MM.1S (cell line): ENCODE data around the gene SPATA9.

Experiments used
- DNase-seq: peaks from one replicate; pipeline ENCODE4 v3.0.0-alpha.2; 2015
- H2AFZ ChIP-seq: fragments of 300-600 bp; sonication (generic); 2 replicates; pipeline ENCODE4 v1.6.0; 2016; ENCODE audit warnings: antibody characterized with exemption, low read length
- H3F3A ChIP-seq: fragments of 300-600 bp; sonication (generic); 2 replicates; pipeline ENCODE4 v1.6.1; 2016; ENCODE audit warnings: mild to moderate bottlenecking, antibody characterized with exemption, low read length, moderate library complexity, mixed read lengths; ENCODE audit not compliant: insufficient read depth
- H3K27ac ChIP-seq: fragments of 300-600 bp; sonication (generic); 2 replicates; pipeline ENCODE4 v1.5.1; 2016; ENCODE audit warnings: mild to moderate bottlenecking, low read length
- H3K27me3 ChIP-seq: fragments of 300-600 bp; sonication (generic); replicated peaks from 2 replicates; pipeline ENCODE4 v1.6.0; 2016; ENCODE audit warnings: low read length; ENCODE audit not compliant: insufficient read depth
- H3K36me3 ChIP-seq: fragments of 300-600 bp; sonication (generic); replicated peaks from 2 replicates; pipeline ENCODE4 v1.6.1; 2016; ENCODE audit warnings: mild to moderate bottlenecking, low read length, mixed read lengths; ENCODE audit not compliant: insufficient read depth
- H3K4me1 ChIP-seq: fragments of 300-600 bp; sonication (generic); 2 replicates; pipeline ENCODE4 v1.6.1; 2016; ENCODE audit warnings: low read length, mixed read lengths
- H3K4me2 ChIP-seq: fragments of 300-600 bp; sonication (generic); 2 replicates; pipeline ENCODE4 v1.6.0; 2016; ENCODE audit warnings: low read depth, low read length
- H3K4me3 ChIP-seq: fragments of 300-600 bp; sonication (generic); 2 replicates; pipeline ENCODE4 v1.5.1; 2016; ENCODE audit warnings: low read length, mixed read lengths
- H3K79me2 ChIP-seq: fragments of 300-600 bp; sonication (generic); 2 replicates; pipeline ENCODE4 v1.6.1; 2016; ENCODE audit warnings: mixed run types, low read length, mixed read lengths
- H3K9ac ChIP-seq: fragments of 300-600 bp; sonication (generic); 2 replicates; pipeline ENCODE4 v1.6.1; 2016; ENCODE audit warnings: low read length, mixed read lengths
- H3K9me2 ChIP-seq: fragments of 300-600 bp; sonication (generic); replicated peaks from 2 replicates; pipeline ENCODE4 v1.6.1; 2016; ENCODE audit warnings: mild to moderate bottlenecking, low read length, mixed read lengths; ENCODE audit not compliant: insufficient read depth
- H3K9me3 ChIP-seq: fragments of 300-600 bp; sonication (generic); replicated peaks from 2 replicates; pipeline ENCODE4 v1.6.1; 2016; ENCODE audit warnings: mild to moderate bottlenecking, low read length, mixed read lengths; ENCODE audit not compliant: insufficient read depth
- H4K20me1 ChIP-seq: fragments of 300-600 bp; sonication (generic); 2 replicates; pipeline ENCODE4 v1.6.1; 2016; ENCODE audit warnings: mild to moderate bottlenecking, low read length, moderate library complexity, mixed read lengths; ENCODE audit not compliant: insufficient read depth
- EZH2 ChIP-seq: fragments of 300-600 bp; sonication (generic); optimal IDR thresholded peaks from 2 replicates; pipeline ENCODE3; 2017; ENCODE audit warnings: low read depth, mild to moderate bottlenecking, antibody characterized with exemption, low read length, mixed read lengths
- EZH2phosphoT487 ChIP-seq: fragments of 300-600 bp; sonication (generic); IDR thresholded peaks from 2 replicates; pipeline ENCODE4 v1.6.1; 2018; ENCODE audit warnings: antibody characterized with exemption, low read length
- TF ChIP-seq, protein P1 (sequence below): fragments of 300-600 bp; sonication (generic); IDR thresholded peaks from 2 replicates; pipeline ENCODE4 v1.5.1; 2016; ENCODE audit warnings: antibody characterized with exemption, low read length, mixed read lengths

Gene SPATA9

DNA sequence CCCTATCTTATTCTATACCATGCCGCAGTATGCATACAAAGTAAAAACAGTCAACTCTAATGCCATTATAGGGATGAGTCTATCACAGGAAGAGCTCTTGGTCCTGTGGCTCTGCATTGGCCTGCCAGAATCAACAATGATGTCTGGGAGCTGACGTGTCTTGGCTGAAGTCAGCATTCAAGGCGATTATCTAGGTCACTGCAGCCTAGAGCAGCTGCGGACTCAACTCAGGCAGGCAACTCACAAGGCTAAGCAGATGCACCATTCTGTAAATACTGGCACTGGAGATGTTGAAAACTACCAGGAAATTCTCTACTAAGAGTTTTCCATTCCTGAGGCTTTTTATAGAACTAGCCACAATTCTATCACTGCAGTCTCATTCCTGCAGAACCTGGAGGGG is 13.3 kb downstream of the SPATA9 start:
- Histone ChIP-seq H3K9ac (no peak overlapping the region), H4K20me1 (no peaks in the 10 kb centered on the region), H3K79me2 (no peaks in the 10 kb centered on the region), H3K4me2 (no peak overlapping the region), H3K36me3 (no peaks in the 10 kb centered on the region), H3F3A (no peaks in the 10 kb centered on the region), H3K4me1 (0 out of 2 replicates have a peak, but pooled peaks cover 1% of the 10 kb centered on the region), H3K27me3 (no peaks in the 10 kb centered on the region), H3K27ac (no peak overlapping the region), H3K4me3 (no peak overlapping the region), H3K9me3 (no peaks in the 10 kb centered on the region), H3K9me2 (no peaks in the 10 kb centered on the region), H2AFZ (no peak overlapping the region)
- TF ChIP-seq EZH2phosphoT487: no peak
- TF ChIP-seq, protein P1, sequence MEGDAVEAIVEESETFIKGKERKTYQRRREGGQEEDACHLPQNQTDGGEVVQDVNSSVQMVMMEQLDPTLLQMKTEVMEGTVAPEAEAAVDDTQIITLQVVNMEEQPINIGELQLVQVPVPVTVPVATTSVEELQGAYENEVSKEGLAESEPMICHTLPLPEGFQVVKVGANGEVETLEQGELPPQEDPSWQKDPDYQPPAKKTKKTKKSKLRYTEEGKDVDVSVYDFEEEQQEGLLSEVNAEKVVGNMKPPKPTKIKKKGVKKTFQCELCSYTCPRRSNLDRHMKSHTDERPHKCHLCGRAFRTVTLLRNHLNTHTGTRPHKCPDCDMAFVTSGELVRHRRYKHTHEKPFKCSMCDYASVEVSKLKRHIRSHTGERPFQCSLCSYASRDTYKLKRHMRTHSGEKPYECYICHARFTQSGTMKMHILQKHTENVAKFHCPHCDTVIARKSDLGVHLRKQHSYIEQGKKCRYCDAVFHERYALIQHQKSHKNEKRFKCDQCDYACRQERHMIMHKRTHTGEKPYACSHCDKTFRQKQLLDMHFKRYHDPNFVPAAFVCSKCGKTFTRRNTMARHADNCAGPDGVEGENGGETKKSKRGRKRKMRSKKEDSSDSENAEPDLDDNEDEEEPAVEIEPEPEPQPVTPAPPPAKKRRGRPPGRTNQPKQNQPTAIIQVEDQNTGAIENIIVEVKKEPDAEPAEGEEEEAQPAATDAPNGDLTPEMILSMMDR: no peak
- no peak for TF ChIP-seq EZH2
- no peak for DNase-seq

DNA sequence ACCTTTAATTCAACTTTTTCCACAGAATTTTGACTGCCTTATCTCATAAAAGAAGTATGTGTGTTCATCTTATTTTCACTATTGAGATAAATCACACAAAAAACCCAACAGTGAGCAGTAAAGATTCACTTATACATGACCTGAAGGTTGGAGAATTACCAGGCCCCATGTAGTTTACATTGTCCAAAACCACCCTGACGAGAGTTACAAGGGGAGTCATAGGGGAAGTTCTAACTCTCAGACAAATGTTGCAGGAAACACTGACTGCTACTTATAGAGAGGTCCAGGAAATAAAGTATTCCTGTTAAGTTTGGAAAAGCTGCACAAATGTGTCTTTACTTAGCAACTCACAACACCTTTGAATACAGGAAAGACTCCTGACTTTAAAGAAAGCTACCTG is 14.1 kb downstream of the SPATA9 start:
- H3K36me3 ChIP-seq: no peaks in the 10 kb centered on the region
- no peaks in the 10 kb centered on the region for H3K27me3 ChIP-seq
- TF ChIP-seq, protein P1: no peak
- TF ChIP-seq EZH2phosphoT487 (no peak), EZH2 (no peak)
- no peaks in the 10 kb centered on the region for H3K79me2 ChIP-seq
- no peaks in the 10 kb centered on the region for H3K9me3 ChIP-seq
- H3K4me1 ChIP-seq: 0 out of 2 replicates have a peak, but pooled peaks cover 5% of the 10 kb centered on the region
- no peak overlapping the region for H2AFZ ChIP-seq
- H3K9me2 ChIP-seq: no peaks in the 10 kb centered on the region
- H3K4me2 ChIP-seq: no peak overlapping the region
- H3K27ac ChIP-seq: no peak overlapping the region
- H3K9ac ChIP-seq: no peak overlapping the region
- H4K20me1 ChIP-seq: no peaks in the 10 kb centered on the region
- H3F3A ChIP-seq: no peaks in the 10 kb centered on the region
- H3K4me3 ChIP-seq: no peak overlapping the region
- DNase-seq: no peak

DNA sequence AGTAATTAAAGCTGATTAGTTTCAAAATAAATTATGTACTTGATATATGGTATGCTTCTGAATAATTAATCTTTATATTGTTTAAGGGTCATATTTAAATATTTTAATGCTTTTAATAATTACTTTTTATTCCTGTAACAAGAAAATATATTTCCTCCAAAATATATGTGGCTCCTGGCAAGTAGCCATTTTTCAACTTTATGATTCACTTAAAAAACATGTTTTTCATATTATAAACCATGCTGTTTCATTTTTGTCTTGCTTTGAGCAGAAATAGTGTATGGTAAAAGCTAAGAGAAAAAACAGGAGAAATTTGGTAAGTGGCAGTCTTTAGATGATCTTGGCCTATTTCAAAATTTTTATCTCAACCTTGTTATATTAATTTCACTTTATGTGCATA is 14.6 kb downstream of the SPATA9 start:
- DNase-seq: no peak
- no peaks in the 10 kb centered on the region for H3K79me2 ChIP-seq
- H3K9me2 ChIP-seq: no peaks in the 10 kb centered on the region
- no peak overlapping the region for H3K4me3 ChIP-seq
- no peak overlapping the region for H3K27ac ChIP-seq
- no peaks in the 10 kb centered on the region for H3K27me3 ChIP-seq
- no peaks in the 10 kb centered on the region for H3K9me3 ChIP-seq
- H3F3A ChIP-seq: no peaks in the 10 kb centered on the region
- H2AFZ ChIP-seq: no peak overlapping the region
- H4K20me1 ChIP-seq: no peaks in the 10 kb centered on the region
- H3K4me2 ChIP-seq: no peak overlapping the region
- TF ChIP-seq, protein P1: no peak
- TF ChIP-seq EZH2phosphoT487 (no peak), EZH2 (no peak)
- H3K9ac ChIP-seq: no peak overlapping the region
- no peaks in the 10 kb centered on the region for H3K36me3 ChIP-seq
- 0 out of 2 replicates have a peak, but pooled peaks cover 5% of the 10 kb centered on the region for H3K4me1 ChIP-seq
